D721Med (cell line): ENCODE measurements around the gene GMIP.

ENCODE experiments used
- DNase-seq: peaks from one replicate; pipeline ENCODE4 v3.0.0; 2011; ENCODE audit warnings: low spot score; ENCODE audit not compliant: insufficient read length
- FAIRE-seq: peaks from 2 replicates; lab custom pipeline; 2011; peaks lifted over from hg19 to GRCh38; lab: Jason Lieb, UNC
- TF ChIP-seq, protein P1 (sequence below): IDR thresholded peaks from 2 replicates; pipeline ENCODE4 v1.5.1; 2012; ENCODE audit warnings: mild to moderate bottlenecking, control low read depth; ENCODE audit not compliant: insufficient read depth; ENCODE audit errors: missing control alignments

The GMIP gene

GRCh38 chr19:19579533-19580361, 63.7 kb downstream of the GMIP start:
- FAIRE-seq (no peak), DNase-seq (no peak)
- TF ChIP-seq, protein P1, sequence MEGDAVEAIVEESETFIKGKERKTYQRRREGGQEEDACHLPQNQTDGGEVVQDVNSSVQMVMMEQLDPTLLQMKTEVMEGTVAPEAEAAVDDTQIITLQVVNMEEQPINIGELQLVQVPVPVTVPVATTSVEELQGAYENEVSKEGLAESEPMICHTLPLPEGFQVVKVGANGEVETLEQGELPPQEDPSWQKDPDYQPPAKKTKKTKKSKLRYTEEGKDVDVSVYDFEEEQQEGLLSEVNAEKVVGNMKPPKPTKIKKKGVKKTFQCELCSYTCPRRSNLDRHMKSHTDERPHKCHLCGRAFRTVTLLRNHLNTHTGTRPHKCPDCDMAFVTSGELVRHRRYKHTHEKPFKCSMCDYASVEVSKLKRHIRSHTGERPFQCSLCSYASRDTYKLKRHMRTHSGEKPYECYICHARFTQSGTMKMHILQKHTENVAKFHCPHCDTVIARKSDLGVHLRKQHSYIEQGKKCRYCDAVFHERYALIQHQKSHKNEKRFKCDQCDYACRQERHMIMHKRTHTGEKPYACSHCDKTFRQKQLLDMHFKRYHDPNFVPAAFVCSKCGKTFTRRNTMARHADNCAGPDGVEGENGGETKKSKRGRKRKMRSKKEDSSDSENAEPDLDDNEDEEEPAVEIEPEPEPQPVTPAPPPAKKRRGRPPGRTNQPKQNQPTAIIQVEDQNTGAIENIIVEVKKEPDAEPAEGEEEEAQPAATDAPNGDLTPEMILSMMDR = no peak
